HEK293 (cell line): ENCODE measurements around the gene SLC2A6.

Experiments used
- CTCF ChIA-PET: fragments of 350-600 bp; formaldehyde crosslinking; extraction: SDS; loops from one replicate; lab custom pipeline; 2021; ENCODE audit warnings: antibody characterized with exemption; lab: Yijun Ruan, JAX
- POLR2A ChIA-PET: fragments of 300-600 bp; formaldehyde crosslinking; extraction: SDS; loops from one replicate; lab custom pipeline; 2020; ENCODE audit warnings: antibody characterized with exemption, inconsistent platforms; lab: Yijun Ruan, JAX
- H3K27ac ChIP-seq: fragments of 200-500 bp; sonication (Bioruptor generic); 2 replicates; pipeline ENCODE4 v1.5.1; 2014; ENCODE audit warnings: low read depth, low read length, control low read depth, inconsistent platforms; ENCODE audit errors: extremely low read depth
- H3K36me3 ChIP-seq, 2 experiments: fragments of 200-500 bp in 1 of 2; sonication (Bioruptor generic) in 1 of 2; 1 replicate in 1 of 2; 2 replicates in 1 of 2; pipeline ENCODE4 v1.5.1; 2014 to 2017; ENCODE audit warnings: inconsistent platforms in 2 of 2, low read length in 2 of 2; ENCODE audit not compliant: control insufficient read depth in 2 of 2, insufficient read depth in 1 of 2
- H3K4me1 ChIP-seq: fragments of 200-500 bp; sonication (Bioruptor generic); 2 replicates; pipeline ENCODE4 v1.5.1; 2014; ENCODE audit warnings: mild to moderate bottlenecking, low read length, inconsistent platforms; ENCODE audit not compliant: control insufficient read depth, insufficient read depth
- H3K4me3 ChIP-seq: 2 replicates; pipeline ENCODE4 v1.5.1; 2011; ENCODE audit warnings: low read depth, mild to moderate bottlenecking, control low read depth, low read length, moderate library complexity
- H3K9me3 ChIP-seq: fragments of 200-500 bp; sonication (Bioruptor generic); 2 replicates; pipeline ENCODE4 v1.5.1; 2014; ENCODE audit warnings: low read depth, low read length, inconsistent platforms; ENCODE audit not compliant: control insufficient read depth, insufficient read depth
- KLF16 ChIP-seq: fragments of 450-650 bp; formaldehyde crosslinking; IDR thresholded peaks from 2 replicates; pipeline ENCODE4 v1.5.1; 2017; ENCODE audit warnings: missing biosample characterization, missing genetic modification characterization
- REPIN1 ChIP-seq: fragments of 450-650 bp; formaldehyde crosslinking; IDR thresholded peaks from 2 replicates; pipeline ENCODE4 v1.5.1; 2017; ENCODE audit warnings: missing biosample characterization, missing genetic modification characterization, low read depth
- SALL2 ChIP-seq: fragments of 450-650 bp; formaldehyde crosslinking; IDR thresholded peaks from 2 replicates; pipeline ENCODE4 v1.5.0; 2017; ENCODE audit warnings: missing biosample characterization, mild to moderate bottlenecking, missing genetic modification characterization, borderline replicate concordance
- ZBTB20 ChIP-seq: fragments of 450-650 bp; formaldehyde crosslinking; IDR thresholded peaks from 2 replicates; pipeline ENCODE4 v1.5.1; 2016; ENCODE audit warnings: missing biosample characterization, missing genetic modification characterization
- ZBTB21 ChIP-seq: fragments of 450-650 bp; formaldehyde crosslinking; IDR thresholded peaks from 2 replicates; pipeline ENCODE4 v1.5.1; 2017; ENCODE audit warnings: missing biosample characterization, missing genetic modification characterization
- ZFP41 ChIP-seq: fragments of 450-650 bp; formaldehyde crosslinking; IDR thresholded peaks from 2 replicates; pipeline ENCODE4 v1.5.1; 2016; ENCODE audit warnings: missing biosample characterization, missing genetic modification characterization, borderline replicate concordance
- ZNF140 ChIP-seq: fragments of 450-650 bp; formaldehyde crosslinking; IDR thresholded peaks from 2 replicates; pipeline ENCODE4 v1.5.1; 2016; ENCODE audit warnings: missing biosample characterization, missing genetic modification characterization
- ZNF19 ChIP-seq: fragments of 450-650 bp; formaldehyde crosslinking; IDR thresholded peaks from 2 replicates; pipeline ENCODE4; 2016; ENCODE audit warnings: missing biosample characterization, missing genetic modification characterization, low read depth
- ZNF211 ChIP-seq: fragments of 450-650 bp; formaldehyde crosslinking; IDR thresholded peaks from 2 replicates; pipeline ENCODE4 v1.5.1; 2016; ENCODE audit warnings: low read depth, missing biosample characterization, missing genetic modification characterization
- ZNF221 ChIP-seq: fragments of 450-650 bp; formaldehyde crosslinking; IDR thresholded peaks from 2 replicates; pipeline ENCODE4 v1.5.1; 2017; ENCODE audit warnings: missing biosample characterization, missing genetic modification characterization, borderline replicate concordance
- ZNF248 ChIP-seq: fragments of 450-650 bp; formaldehyde crosslinking; IDR thresholded peaks from 2 replicates; pipeline ENCODE4 v1.5.1; 2017; ENCODE audit warnings: missing biosample characterization, missing genetic modification characterization
- ZNF426 ChIP-seq: fragments of 450-650 bp; formaldehyde crosslinking; IDR thresholded peaks from 2 replicates; pipeline ENCODE4 v1.5.1; 2017; ENCODE audit warnings: missing biosample characterization, missing genetic modification characterization, mild to moderate bottlenecking, inconsistent platforms, moderate library complexity
- ZNF433 ChIP-seq: fragments of 450-650 bp; formaldehyde crosslinking; IDR thresholded peaks from 2 replicates; pipeline ENCODE4 v1.5.1; 2016; ENCODE audit warnings: missing biosample characterization, missing genetic modification characterization, low read depth
- ZNF529 ChIP-seq: fragments of 450-650 bp; formaldehyde crosslinking; IDR thresholded peaks from 2 replicates; pipeline ENCODE4 v1.5.1; 2017; ENCODE audit warnings: missing genetic modification characterization, missing biosample characterization; ENCODE audit not compliant: insufficient replicate concordance
- ZNF596 ChIP-seq: fragments of 450-650 bp; IDR thresholded peaks from 2 replicates; pipeline ENCODE4 v1.5.0; 2018; ENCODE audit warnings: missing biosample characterization, mild to moderate bottlenecking, missing genetic modification characterization, moderate library complexity
- ZNF623 ChIP-seq: fragments of 450-650 bp; formaldehyde crosslinking; IDR thresholded peaks from 2 replicates; pipeline ENCODE4 v1.5.1; 2016; ENCODE audit warnings: missing biosample characterization, missing genetic modification characterization
- ZNF654 ChIP-seq: fragments of 450-650 bp; formaldehyde crosslinking; IDR thresholded peaks from 2 replicates; pipeline ENCODE4 v1.5.1; 2016; ENCODE audit warnings: low read depth, missing biosample characterization, missing genetic modification characterization
- ZNF658 ChIP-seq: fragments of 450-650 bp; formaldehyde crosslinking; IDR thresholded peaks from 2 replicates; pipeline ENCODE4; 2016; ENCODE audit warnings: missing biosample characterization, missing genetic modification characterization
- ZNF791 ChIP-seq: fragments of 450-650 bp; formaldehyde crosslinking; IDR thresholded peaks from 2 replicates; pipeline ENCODE4 v1.5.1; 2016; ENCODE audit warnings: missing biosample characterization, missing genetic modification characterization
- ZNF830 ChIP-seq: fragments of 450-650 bp; IDR thresholded peaks from 2 replicates; pipeline ENCODE4 v1.5.0; 2018; ENCODE audit warnings: missing biosample characterization, missing genetic modification characterization, low read depth, mild to moderate bottlenecking, moderate library complexity
- TF ChIP-seq, protein P1 (sequence below): fragments of 450-650 bp; formaldehyde crosslinking; IDR thresholded peaks from 2 replicates; pipeline ENCODE4 v1.5.1; 2016; ENCODE audit warnings: missing biosample characterization, missing genetic modification characterization
- TF ChIP-seq, protein P2 (sequence below): fragments of 450-650 bp; formaldehyde crosslinking; IDR thresholded peaks from 2 replicates; pipeline ENCODE4 v1.5.1; 2016; ENCODE audit warnings: missing biosample characterization, missing genetic modification characterization
- TF ChIP-seq, protein P3 (sequence below): fragments of 450-650 bp; formaldehyde crosslinking; IDR thresholded peaks from 2 replicates; pipeline ENCODE4 v1.5.1; 2016; ENCODE audit warnings: missing biosample characterization, missing genetic modification characterization
- TF ChIP-seq, protein P4 (sequence below): fragments of 450-650 bp; formaldehyde crosslinking; IDR thresholded peaks from 2 replicates; pipeline ENCODE4 v1.5.1; 2016; ENCODE audit warnings: missing biosample characterization, missing genetic modification characterization
- TF ChIP-seq, protein P5 (sequence below): fragments of 450-650 bp; formaldehyde crosslinking; IDR thresholded peaks from 2 replicates; pipeline ENCODE4 v1.5.1; 2016; ENCODE audit warnings: missing biosample characterization, missing genetic modification characterization
- TF ChIP-seq, protein P6 (sequence below): fragments of 450-650 bp; formaldehyde crosslinking; IDR thresholded peaks from 2 replicates; pipeline ENCODE4 v1.5.1; 2016; ENCODE audit warnings: missing biosample characterization, missing genetic modification characterization

SLC2A6 gene

DNA sequence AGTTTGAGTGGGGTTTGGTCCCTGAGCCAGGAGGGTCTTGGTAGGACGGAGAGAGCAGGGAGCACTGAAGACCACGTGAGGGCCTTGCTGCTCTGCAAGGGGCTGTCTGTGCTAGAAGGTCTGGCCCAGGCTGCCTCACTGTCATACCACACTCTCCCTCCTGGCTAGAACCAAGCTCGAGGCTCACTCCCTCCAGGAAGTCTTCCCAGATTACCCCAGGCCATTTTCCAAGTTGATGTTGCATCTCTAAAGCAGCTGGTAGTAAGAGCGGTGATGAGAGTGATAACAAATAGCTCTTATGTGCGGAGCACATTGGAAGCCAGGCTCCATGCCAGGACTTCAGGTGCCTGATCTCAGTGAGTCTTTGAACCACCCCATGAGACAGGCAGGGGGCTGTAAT is 39.3 kb upstream of the SLC2A6 start (continued):
- TF ChIP-seq, protein P1, sequence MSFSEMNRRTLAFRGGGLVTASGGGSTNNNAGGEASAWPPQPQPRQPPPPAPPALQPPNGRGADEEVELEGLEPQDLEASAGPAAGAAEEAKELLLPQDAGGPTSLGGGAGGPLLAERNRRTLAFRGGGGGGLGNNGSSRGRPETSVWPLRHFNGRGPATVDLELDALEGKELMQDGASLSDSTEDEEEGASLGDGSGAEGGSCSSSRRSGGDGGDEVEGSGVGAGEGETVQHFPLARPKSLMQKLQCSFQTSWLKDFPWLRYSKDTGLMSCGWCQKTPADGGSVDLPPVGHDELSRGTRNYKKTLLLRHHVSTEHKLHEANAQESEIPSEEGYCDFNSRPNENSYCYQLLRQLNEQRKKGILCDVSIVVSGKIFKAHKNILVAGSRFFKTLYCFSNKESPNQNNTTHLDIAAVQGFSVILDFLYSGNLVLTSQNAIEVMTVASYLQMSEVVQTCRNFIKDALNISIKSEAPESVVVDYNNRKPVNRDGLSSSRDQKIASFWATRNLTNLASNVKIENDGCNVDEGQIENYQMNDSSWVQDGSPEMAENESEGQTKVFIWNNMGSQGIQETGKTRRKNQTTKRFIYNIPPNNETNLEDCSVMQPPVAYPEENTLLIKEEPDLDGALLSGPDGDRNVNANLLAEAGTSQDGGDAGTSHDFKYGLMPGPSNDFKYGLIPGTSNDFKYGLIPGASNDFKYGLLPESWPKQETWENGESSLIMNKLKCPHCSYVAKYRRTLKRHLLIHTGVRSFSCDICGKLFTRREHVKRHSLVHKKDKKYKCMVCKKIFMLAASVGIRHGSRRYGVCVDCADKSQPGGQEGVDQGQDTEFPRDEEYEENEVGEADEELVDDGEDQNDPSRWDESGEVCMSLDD (tag by site-specific recombination) = no peak
- no peak for TF ChIP-seq ZNF658 (tag by site-specific recombination)
- TF ChIP-seq, all 188 proteins: peak for 0

DNA sequence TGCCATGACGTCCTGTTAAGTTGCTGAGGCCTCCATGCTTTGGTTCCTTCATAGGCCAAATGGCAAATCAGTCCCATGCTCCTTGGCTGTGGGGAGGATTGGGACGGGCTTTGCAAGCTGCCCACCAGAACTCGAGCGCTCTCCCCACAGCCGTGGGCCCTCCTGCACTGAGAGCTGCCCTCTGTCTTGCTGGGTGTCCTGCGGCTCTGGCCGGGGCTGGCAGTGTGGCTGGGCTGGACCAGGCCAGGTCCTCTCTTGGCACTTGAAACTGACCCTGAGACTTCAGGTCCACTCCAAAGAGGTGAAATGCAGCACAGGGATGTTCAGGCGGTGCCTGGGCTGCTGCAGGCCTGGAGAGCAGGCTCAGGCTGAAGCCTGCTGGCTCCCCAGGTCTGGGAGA is 38.8 kb upstream of the SLC2A6 start:
- CTCF ChIA-PET = interaction anchor here (0.6 to 0.7 kb wide), 2 partner anchors 16 to 31 kb away, joined by 3 read pairs; no protein-coding TSS in a partner anchor
- Histone ChIP-seq H3K9me3 (no peaks in the 10 kb centered on the region), H3K27ac (no peak overlapping the region), H3K36me3 (no peaks in the 10 kb centered on the region), H3K4me1 (no peaks in the 10 kb centered on the region), H3K4me3 (no peak overlapping the region)
- POLR2A ChIA-PET = no interaction called here
- TF ChIP-seq ZNF791 (tag by site-specific recombination) = no peak
- TF ChIP-seq ZNF433 = no peak
- TF ChIP-seq, protein P2, sequence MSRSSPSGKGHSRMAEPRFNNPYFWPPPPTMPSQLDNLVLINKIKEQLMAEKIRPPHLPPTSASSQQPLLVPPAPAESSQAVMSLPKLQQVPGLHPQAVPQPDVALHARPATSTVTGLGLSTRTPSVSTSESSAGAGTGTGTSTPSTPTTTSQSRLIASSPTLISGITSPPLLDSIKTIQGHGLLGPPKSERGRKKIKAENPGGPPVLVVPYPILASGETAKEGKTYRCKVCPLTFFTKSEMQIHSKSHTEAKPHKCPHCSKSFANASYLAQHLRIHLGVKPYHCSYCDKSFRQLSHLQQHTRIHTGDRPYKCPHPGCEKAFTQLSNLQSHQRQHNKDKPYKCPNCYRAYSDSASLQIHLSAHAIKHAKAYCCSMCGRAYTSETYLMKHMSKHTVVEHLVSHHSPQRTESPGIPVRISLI (tag by site-specific recombination) = no peak
- no peak for TF ChIP-seq ZNF248 (tag by site-specific recombination)
- TF ChIP-seq ZNF221 (tag by site-specific recombination) = no peak
- TF ChIP-seq ZFP41 (tag by site-specific recombination) = no peak
- TF ChIP-seq ZNF596 = no peak
- no peak for TF ChIP-seq ZNF654 (tag by site-specific recombination)
- TF ChIP-seq, protein P3, sequence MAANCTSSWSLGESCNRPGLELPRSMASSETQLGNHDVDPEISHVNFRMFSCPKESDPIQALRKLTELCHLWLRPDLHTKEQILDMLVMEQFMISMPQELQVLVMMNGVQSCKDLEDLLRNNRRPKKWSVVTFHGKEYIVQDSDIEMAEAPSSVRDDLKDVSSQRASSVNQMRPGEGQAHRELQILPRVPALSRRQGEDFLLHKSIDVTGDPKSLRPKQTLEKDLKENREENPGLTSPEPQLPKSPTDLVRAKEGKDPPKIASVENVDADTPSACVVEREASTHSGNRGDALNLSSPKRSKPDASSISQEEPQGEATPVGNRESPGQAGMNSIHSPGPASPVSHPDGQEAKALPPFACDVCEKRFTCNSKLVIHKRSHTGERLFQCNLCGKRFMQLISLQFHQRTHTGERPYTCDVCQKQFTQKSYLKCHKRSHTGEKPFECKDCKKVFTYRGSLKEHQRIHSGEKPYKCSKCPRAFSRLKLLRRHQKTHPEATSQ (tag by site-specific recombination) = no peak
- TF ChIP-seq ZNF623 (tag by site-specific recombination) = no peak
- no peak for TF ChIP-seq ZNF19 (tag by site-specific recombination)

DNA sequence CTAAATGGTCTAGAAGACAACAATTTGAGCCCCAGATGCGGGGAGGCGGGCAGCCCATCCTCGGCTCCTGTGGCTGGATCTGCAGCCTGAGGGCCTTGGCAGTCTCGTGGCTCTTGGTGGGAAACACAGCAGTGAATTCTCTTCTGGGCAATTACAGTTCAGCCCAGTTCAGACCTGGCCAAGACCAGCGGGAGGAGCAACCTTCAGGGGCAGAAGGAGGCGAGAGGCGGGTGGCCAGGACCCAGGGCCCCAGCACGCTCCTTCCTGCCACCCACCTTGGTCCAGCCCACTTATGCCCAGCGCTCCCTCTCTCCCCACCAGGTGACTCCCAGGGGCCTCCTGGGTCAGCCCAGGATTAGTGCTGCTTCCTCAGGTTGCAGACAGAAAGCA is 38.1 kb upstream of the SLC2A6 start:
- POLR2A ChIA-PET = no interaction called here
- Histone ChIP-seq H3K36me3 (no peaks in the 10 kb centered on the region), H3K9me3 (no peaks in the 10 kb centered on the region), H3K4me3 (no peak overlapping the region), H3K27ac (no peak overlapping the region), H3K4me1 (no peaks in the 10 kb centered on the region)
- CTCF ChIA-PET = no interaction called here
- no peak for TF ChIP-seq ZNF830 (tag by site-specific recombination)
- TF ChIP-seq ZNF529 (tag by site-specific recombination) = no peak
- no peak for TF ChIP-seq KLF16 (tag by site-specific recombination)
- no peak for TF ChIP-seq ZNF211
- TF ChIP-seq, protein P4, sequence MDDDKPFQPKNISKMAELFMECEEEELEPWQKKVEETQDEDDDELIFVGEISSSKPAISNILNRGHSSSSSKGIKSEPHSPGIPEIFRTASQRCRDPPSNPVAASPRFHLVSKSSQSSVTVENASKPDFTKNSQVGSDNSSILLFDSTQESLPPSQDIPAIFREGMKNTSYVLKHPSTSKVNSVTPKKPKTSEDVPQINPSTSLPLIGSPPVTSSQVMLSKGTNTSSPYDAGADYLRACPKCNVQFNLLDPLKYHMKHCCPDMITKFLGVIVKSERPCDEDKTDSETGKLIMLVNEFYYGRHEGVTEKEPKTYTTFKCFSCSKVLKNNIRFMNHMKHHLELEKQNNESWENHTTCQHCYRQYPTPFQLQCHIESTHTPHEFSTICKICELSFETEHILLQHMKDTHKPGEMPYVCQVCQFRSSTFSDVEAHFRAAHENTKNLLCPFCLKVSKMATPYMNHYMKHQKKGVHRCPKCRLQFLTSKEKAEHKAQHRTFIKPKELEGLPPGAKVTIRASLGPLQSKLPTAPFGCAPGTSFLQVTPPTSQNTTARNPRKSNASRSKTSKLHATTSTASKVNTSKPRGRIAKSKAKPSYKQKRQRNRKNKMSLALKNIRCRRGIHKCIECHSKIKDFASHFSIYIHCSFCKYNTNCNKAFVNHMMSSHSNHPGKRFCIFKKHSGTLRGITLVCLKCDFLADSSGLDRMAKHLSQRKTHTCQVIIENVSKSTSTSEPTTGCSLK (tag by site-specific recombination) = no peak
- TF ChIP-seq ZBTB21 (tag by site-specific recombination) = no peak
- no peak for TF ChIP-seq ZBTB20 (tag by site-specific recombination)
- TF ChIP-seq, protein P5, sequence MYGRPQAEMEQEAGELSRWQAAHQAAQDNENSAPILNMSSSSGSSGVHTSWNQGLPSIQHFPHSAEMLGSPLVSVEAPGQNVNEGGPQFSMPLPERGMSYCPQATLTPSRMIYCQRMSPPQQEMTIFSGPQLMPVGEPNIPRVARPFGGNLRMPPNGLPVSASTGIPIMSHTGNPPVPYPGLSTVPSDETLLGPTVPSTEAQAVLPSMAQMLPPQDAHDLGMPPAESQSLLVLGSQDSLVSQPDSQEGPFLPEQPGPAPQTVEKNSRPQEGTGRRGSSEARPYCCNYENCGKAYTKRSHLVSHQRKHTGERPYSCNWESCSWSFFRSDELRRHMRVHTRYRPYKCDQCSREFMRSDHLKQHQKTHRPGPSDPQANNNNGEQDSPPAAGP (tag by site-specific recombination) = no peak
- TF ChIP-seq SALL2 (tag by site-specific recombination) = no peak
- TF ChIP-seq ZNF19 (tag by site-specific recombination) = no peak
- no peak for TF ChIP-seq ZNF426 (tag by site-specific recombination)
- no peak for TF ChIP-seq REPIN1 (tag by site-specific recombination)
- no peak for TF ChIP-seq ZNF140 (tag by site-specific recombination)
- TF ChIP-seq, protein P6, sequence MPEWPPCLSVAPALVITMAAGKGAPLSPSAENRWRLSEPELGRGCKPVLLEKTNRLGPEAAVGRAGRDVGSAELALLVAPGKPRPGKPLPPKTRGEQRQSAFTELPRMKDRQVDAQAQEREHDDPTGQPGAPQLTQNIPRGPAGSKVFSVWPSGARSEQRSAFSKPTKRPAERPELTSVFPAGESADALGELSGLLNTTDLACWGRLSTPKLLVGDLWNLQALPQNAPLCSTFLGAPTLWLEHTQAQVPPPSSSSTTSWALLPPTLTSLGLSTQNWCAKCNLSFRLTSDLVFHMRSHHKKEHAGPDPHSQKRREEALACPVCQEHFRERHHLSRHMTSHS (tag by site-specific recombination) = no peak
